DMS153 (cell line): Measurements from ENCODE around the gene ANXA4.
"Not testable (repeated sequence)": the region's sequence is repeated elsewhere in the genome, so short reads cannot be mapped to it uniquely, and the experiment has no call there.

Source experiments
- DNase-seq: peaks from one replicate; lab custom pipeline; 2025; lab: John Stamatoyannopoulos, UW

The ANXA4 gene

DNA sequence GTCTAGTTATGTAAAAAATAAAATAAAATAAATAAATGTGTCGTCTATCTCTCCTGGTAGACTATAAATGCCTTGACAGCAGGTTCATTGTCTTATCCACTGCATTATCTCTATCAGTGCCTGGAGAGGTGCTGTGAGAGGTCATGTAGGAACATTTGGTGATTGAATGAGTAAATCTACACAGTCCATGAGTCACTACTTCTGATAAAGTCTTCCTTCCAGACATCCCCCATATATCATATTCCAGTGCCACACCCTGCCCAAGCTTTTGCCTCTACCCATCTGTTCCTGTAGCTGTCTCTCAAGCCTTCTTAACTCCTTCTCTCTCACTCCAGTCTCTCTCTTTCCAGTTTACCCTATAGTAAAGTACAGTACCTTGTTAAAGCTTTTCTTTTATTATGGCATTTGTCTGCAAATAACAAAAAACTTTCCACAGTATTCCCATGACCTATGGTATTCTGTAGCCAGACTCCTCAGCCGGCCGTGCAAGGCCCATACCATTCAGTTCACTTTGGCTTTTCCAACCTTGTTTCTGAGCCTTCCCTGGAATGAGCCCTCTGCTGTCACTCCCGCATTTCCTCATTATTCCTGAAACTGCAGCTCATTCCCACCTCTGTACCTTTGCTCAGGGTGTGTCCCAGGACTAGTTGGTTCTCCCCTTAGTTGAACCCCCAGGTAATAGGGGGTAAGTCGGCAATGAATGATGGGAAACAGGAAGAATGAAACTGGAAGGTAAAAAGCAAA lies 37.5 kb downstream of the ANXA4 start:
- no peak for DNase-seq

GRCh38 chr2:69780921-69781320 lies 39.0 kb downstream of the ANXA4 start:
- no peak for DNase-seq

DNA sequence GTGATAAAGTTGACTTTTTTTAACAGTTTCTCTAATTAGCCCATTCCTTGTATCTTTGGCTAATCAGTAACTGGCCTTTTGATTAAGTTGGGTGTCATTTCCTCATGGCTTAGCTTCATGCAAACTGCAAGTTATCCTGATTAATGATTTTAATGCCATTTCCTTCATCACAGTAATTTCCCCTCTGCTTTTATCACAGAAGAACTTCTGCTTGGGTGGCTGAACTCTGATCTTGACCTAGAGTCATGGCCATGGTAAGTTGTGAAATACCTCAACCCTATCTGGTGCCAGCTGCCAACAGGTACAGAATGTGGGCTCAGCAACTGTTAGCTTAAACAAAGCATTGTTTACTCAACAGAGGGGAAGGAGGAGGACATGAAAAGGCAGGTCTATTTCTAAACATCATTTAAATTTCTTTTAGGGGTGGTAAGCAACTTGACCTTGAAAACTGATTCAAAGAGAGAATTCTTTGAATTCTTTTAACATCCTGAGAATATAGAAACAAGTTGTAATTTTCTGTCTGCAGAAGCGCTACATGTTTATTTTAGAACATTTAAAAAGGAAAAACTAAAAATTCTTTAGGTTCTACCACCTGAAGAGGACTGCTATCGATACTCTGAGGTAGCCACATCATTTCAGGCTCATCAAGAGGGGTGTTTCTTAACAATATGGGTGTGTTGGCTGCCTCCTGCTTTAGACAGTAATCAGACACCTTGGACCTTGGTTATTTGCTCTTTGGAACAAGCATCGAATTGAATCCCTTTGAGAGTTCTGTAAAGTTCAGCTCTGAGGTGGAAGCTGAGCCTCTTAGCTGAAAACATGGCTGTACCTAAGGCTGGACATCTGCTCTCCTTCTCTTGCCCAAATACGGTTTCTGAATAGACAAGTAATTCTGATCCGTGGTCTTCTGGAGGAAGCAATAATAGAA lies 39.7 kb downstream of the ANXA4 start:
- peak; percentile 76 for DNase-seq

- no peak for DNase-seq
These were observed 42.3 kb downstream of the ANXA4 start for GRCh38 chr2:69784228-69784627.

- DNase-seq, result no peak
These were observed 43.4 kb downstream of the ANXA4 start for GRCh38 chr2:69785358-69785757.

- no peak for DNase-seq
These were observed 44.2 kb downstream of the ANXA4 start for GRCh38 chr2:69786052-69786560.

DNA sequence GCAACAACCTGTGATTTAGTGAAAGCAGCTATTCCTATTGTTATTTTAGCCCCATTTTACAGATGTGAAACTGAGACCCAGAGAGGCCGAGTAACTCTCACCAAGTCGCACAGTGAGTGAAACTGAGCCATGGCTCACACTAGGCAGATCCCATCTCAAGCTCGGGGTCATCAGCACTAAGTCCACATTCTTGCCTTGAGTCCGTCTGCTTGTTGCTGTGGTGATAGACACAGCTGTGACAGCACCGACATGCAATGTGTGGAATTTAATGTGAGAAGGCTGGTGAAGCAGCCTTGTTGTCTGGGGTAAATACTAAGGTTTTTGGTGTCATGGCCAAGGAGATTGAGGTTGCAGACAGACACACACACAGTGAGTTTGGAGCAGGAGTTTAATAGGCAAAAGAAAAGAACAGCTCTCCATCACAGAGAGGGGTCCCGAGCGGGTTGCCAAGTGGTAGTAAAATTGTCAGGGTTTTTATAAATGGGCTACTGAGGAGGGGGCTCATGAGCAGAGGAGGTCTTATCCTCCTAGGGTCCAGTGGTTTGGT lies 47.3 kb downstream of the ANXA4 start:
- no peak for DNase-seq

DNA sequence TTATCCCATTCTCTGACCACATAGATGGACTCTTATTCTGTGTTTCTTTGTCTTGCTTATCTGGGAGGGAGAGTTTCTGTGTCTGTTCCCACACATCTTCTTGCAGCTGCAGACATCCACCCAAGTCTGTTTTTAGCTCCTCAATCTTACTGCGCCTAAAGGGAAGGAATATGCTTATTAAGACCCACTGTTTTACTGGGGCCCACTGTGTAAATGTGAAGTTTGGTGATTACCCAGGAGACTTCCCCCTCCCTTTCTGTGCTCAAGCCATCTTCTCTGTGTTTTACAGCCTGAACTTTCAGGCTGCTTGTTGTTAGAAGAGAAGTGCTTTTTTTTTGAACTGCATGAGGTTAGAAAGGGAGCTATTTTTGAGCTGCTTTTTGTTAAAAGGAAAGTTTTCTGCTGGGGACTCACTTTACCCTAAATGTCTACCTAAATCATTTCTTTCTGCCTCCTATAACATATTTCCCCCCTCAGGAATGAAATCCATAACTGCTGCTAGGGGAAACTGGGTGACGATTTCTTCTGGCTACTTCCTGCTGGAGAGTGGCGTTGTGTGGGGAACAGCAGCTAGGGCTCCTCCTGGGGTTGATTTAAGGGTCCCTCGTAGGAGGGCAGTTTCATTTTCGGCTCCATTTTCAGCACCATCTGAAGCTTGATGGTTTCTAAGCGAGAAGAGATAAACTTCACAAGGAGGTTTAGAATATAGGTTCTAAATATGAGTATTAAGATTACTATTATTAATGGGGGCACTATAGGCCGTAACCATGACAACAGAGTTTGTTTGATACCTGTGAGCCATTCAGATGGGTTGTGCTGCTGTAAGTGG lies 48.1 kb downstream of the ANXA4 start:
- no peak for DNase-seq

- no peak for DNase-seq
These were observed 48.6 kb downstream of the ANXA4 start for GRCh38 chr2:69790601-69790959.

- no peak for DNase-seq
These were observed 49.1 kb downstream of the ANXA4 start for GRCh38 chr2:69791045-69791444.

GRCh38 chr2:69796174-69796573 lies 54.2 kb downstream of the ANXA4 start:
- DNase-seq, result no peak

- no peak for DNase-seq
These were observed 55.3 kb downstream of the ANXA4 start for GRCh38 chr2:69797235-69797634.

DNA sequence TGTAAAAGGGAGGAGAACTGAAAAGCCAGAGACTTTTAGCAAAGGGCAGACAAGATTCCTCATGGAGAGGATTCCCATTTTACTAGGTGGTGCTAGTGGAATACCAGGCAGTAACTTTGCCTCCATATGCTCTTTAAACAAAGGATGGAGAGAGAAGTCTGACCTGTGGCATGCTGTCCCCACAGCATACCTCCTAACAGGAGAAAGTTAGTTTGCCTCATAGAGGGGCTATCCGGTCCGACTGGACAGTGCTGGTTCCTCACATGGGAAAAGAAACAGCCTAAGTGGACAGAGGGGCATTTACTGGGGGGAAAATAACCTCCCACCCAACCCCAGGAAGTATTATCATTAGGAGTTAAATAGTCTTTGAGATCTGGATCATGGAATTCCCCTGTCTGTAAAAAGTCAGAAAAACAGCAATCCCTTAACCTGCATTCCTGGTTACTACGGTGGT lies 55.9 kb downstream of the ANXA4 start:
- no peak for DNase-seq

GRCh38 chr2:69798290-69798908 lies 56.5 kb downstream of the ANXA4 start:
- DNase-seq, result no peak

DNA sequence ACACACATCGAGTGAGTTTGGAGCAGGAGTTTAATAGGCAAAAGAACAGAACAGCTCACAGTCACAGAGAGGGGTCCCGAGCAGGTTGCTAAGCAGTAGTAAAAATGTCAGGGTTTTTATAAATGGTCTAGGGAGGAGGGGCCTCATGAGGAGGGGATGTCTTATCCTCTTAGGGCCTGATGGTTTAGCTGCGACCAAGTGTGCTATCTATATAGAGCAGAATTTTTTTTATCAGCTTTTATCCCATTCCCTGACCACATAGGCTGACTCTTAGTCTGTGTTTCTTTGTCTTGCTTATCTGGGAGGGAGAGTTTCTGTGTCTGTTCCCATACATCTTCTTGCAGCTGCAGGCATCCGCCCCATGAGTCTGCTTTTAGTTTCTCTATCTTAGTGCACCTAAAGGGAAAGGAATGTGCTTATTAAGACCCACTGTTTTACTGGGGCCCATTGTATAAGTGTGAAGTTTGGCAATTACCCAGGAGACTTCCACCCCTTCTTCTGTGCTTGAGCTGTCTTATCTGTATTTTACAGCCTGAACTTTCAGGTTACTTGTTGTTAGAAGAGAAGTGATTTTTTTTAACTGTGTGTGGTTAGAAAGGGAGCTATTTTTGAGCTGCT lies 57.1 kb downstream of the ANXA4 start:
- no peak for DNase-seq

DNA sequence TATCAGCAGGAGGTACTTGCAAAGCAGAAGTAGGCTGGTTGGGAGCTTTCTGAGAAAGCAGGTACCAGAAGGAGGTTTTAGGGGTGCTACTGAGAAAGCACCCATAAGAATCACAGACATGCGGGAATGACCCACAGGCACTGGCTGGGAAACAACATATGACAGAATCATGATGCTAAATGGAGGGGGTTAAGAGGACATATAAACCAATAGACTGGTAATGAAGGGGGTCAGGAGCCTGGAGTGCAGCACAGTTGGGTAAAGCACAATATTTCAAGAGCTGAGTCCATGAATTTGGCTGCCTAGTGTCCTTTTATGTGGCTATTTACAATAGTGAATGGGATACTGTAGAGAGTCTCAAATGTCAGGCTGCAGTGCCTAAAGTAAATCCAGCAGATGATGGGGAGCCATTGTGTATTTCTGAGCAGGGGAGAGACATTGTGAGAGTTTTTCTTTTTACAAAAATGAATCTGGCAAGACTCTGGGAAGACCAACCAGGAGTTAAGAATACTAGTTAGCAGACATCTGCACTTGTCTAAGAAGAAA lies 59.9 kb downstream of the ANXA4 start:
- peak; percentile 11 for DNase-seq

GRCh38 chr2:69802781-69803367 lies 60.9 kb downstream of the ANXA4 start:
- not testable (repeated sequence) for DNase-seq

- DNase-seq, result no peak
These were observed 62.5 kb downstream of the ANXA4 start for GRCh38 chr2:69804416-69804815.

GRCh38 chr2:69805887-69806286 lies 64.0 kb downstream of the ANXA4 start:
- DNase-seq, result no peak
